ENCODE data around the gene SUMF1.

DNA sequence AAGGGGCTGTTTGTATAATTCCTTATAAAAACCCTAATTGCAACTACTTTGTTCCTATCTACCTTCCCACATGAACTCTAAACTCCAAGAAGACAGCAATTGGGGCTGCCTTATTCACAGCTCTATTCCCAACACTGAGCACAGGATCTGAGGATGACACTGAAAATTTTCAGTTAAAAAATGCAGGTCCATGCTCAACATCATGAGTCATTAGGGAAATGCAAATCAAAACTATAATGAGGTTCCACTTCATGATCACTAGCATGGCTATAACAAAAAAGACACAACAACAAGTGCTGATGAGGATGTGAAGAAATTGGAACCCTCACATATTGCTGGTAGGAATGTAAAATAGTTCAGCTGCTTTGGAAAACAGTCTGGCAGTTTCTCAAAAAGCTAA, 12.9 kb downstream of the SUMF1 start:
- TF ChIP-seq ZKSCAN1 (IDR thresholded peaks at IDR 0.05; ENCODE audit: low read length) (no peak), SP2 (CRISPR knock-in tag; IDR thresholded peaks at IDR 0.05) (no peak), ZNF674 (CRISPR knock-in tag; IDR thresholded peaks at IDR 0.05; ENCODE audit: low read depth) (no peak), EP300 (IDR thresholded peaks at IDR 0.05; ENCODE audit: low read depth in 2 of 2, low read length in 2 of 2) (no peak), EP300 (CRISPR knock-in tag; IDR thresholded peaks at IDR 0.05; ENCODE audit: borderline replicate concordance) (no peak), ZZZ3 (CRISPR knock-in tag; IDR thresholded peaks at IDR 0.05; ENCODE audit: borderline replicate concordance) (no peak), TOPORS (CRISPR knock-in tag; IDR thresholded peaks at IDR 0.05) (no peak), BRCA1 (CRISPR knock-in tag; IDR thresholded peaks at IDR 0.05) (no peak), DMAP1 (CRISPR knock-in tag; IDR thresholded peaks at IDR 0.05) (no peak), RAD21 (CRISPR knock-in tag; IDR thresholded peaks at IDR 0.05) (no peak), ZNF24 (IDR thresholded peaks at IDR 0.05) (no peak)
- TF ChIP-seq, protein P1, sequence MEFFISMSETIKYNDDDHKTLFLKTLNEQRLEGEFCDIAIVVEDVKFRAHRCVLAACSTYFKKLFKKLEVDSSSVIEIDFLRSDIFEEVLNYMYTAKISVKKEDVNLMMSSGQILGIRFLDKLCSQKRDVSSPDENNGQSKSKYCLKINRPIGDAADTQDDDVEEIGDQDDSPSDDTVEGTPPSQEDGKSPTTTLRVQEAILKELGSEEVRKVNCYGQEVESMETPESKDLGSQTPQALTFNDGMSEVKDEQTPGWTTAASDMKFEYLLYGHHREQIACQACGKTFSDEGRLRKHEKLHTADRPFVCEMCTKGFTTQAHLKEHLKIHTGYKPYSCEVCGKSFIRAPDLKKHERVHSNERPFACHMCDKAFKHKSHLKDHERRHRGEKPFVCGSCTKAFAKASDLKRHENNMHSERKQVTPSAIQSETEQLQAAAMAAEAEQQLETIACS (CRISPR knock-in tag; IDR thresholded peaks at IDR 0.05) = no peak
- TF ChIP-seq, protein P2, sequence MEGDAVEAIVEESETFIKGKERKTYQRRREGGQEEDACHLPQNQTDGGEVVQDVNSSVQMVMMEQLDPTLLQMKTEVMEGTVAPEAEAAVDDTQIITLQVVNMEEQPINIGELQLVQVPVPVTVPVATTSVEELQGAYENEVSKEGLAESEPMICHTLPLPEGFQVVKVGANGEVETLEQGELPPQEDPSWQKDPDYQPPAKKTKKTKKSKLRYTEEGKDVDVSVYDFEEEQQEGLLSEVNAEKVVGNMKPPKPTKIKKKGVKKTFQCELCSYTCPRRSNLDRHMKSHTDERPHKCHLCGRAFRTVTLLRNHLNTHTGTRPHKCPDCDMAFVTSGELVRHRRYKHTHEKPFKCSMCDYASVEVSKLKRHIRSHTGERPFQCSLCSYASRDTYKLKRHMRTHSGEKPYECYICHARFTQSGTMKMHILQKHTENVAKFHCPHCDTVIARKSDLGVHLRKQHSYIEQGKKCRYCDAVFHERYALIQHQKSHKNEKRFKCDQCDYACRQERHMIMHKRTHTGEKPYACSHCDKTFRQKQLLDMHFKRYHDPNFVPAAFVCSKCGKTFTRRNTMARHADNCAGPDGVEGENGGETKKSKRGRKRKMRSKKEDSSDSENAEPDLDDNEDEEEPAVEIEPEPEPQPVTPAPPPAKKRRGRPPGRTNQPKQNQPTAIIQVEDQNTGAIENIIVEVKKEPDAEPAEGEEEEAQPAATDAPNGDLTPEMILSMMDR (CRISPR knock-in tag; IDR thresholded peaks at IDR 0.05) = no peak
- TF ChIP-seq, protein P3, sequence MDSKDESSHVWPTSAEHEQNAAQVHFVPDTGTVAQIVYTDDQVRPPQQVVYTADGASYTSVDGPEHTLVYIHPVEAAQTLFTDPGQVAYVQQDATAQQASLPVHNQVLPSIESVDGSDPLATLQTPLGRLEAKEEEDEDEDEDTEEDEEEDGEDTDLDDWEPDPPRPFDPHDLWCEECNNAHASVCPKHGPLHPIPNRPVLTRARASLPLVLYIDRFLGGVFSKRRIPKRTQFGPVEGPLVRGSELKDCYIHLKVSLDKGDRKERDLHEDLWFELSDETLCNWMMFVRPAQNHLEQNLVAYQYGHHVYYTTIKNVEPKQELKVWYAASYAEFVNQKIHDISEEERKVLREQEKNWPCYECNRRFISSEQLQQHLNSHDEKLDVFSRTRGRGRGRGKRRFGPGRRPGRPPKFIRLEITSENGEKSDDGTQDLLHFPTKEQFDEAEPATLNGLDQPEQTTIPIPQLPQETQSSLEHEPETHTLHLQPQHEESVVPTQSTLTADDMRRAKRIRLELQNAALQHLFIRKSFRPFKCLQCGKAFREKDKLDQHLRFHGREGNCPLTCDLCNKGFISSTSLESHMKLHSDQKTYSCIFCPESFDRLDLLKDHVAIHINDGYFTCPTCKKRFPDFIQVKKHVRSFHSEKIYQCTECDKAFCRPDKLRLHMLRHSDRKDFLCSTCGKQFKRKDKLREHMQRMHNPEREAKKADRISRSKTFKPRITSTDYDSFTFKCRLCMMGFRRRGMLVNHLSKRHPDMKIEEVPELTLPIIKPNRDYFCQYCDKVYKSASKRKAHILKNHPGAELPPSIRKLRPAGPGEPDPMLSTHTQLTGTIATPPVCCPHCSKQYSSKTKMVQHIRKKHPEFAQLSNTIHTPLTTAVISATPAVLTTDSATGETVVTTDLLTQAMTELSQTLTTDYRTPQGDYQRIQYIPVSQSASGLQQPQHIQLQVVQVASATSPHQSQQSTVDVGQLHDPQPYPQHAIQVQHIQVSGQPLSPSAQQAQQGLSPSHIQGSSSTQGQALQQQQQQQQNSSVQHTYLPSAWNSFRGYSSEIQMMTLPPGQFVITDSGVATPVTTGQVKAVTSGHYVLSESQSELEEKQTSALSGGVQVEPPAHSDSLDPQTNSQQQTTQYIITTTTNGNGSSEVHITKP (CRISPR knock-in tag; IDR thresholded peaks at IDR 0.05; ENCODE audit: low read depth) = no peak
